Cardiac fibroblast (primary cell): Measurements from ENCODE around the gene CLDN15.

Source experiments
- DNase-seq, 2 donors: peaks; one replicate each; pipeline versions ENCODE4 v3.0.0 to v3.0.0-alpha.2; 2010; ENCODE audit warnings: low read depth in 2 of 2
- H3K4me3 ChIP-seq, 2 donors: replicated peaks in 1 of 2; 1 replicate in 1 of 2; 2 replicates in 1 of 2; pipeline ENCODE4 v1.5.1; 2011; ENCODE audit warnings: low read depth in 2 of 2, low read length in 2 of 2, mild to moderate bottlenecking in 2 of 2, moderate library complexity in 1 of 2
- CTCF ChIP-seq: IDR thresholded peaks from one replicate; pipeline ENCODE4 v1.5.1; 2011; ENCODE audit warnings: low read depth, mild to moderate bottlenecking, low read length, inconsistent platforms

Gene CLDN15

GRCh38 chr7:101241443-101242349 is 4.1 kb upstream of the CLDN15 start:
- DNase-seq, result no peak
- TF ChIP-seq CTCF, result no peak

GRCh38 chr7:101241015-101241363 is 3.4 kb upstream of the CLDN15 start:
- no peak overlapping the region for H3K4me3 ChIP-seq
- DNase-seq, result peak in 1 of 2 donors; percentile 22
- TF ChIP-seq CTCF, result no peak

More at GRCh38 chr7:101241443-101242349, 4.1 kb upstream of the CLDN15 start:
- no peak overlapping the region for H3K4me3 ChIP-seq

DNA sequence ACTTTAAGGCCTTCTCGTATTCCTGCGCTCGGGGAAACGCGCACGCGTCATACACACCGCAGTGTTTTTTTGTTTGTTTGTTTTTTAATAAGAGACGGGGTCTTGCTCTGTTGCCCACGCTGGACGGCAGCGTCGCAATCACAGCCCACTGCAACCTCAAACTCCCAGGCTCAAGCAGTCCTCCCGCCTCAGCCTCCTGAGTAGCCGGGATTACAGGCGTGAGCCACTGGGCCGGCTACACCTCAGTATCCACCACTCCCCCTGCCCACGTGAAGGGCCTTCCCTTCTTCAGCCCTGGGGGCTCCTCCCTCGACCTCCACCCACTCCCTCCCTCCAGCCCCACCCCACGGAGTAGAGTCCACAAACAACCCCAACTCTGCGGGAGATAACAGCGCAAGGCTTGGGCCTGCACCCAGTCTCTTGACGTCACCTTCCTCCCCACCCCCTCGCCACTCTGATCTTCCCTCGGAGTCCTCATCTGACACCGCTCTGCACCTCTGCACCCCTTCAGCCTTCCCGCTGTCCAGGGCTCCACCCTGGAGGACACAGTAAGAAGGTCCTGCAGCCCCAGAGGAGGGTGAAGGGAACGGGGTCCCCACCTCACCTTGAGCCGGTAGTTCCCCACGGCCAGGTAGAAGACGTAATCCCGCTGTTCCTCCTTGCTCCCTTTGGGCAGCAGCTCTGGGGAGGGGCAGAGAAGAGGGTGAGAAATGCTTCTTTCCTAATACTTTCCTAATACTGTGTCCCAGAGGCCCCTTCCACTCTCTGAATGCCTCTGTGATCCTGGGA is 2.8 kb upstream of the CLDN15 start:
- no peak for TF ChIP-seq CTCF
- no peak for DNase-seq

DNA sequence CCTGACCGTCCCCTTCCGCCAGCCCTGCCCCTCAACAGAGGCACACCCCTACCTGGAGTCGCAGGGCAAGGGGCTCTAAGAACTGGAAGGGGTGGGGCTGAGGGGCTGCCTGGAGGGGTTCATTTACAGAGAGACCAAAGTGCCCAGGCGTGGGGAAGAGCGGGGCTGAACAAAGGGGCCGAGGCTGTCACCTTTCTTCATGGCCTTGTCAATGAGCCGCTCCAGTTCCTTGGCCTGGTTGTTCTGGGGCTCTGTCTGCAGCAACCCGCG is 2.3 kb upstream of the CLDN15 start:
- H3K4me3 ChIP-seq, result no peak overlapping the region
- TF ChIP-seq CTCF, result no peak
- no peak for DNase-seq

More for the DNA sequence above, 2.8 kb upstream of the CLDN15 start:
- no peak overlapping the region for H3K4me3 ChIP-seq

- no peak for TF ChIP-seq CTCF
- no peak overlapping the region for H3K4me3 ChIP-seq
- no peak for DNase-seq
Measured at GRCh38 chr7:101239191-101239950, 1.8 kb upstream of the CLDN15 start.

DNA sequence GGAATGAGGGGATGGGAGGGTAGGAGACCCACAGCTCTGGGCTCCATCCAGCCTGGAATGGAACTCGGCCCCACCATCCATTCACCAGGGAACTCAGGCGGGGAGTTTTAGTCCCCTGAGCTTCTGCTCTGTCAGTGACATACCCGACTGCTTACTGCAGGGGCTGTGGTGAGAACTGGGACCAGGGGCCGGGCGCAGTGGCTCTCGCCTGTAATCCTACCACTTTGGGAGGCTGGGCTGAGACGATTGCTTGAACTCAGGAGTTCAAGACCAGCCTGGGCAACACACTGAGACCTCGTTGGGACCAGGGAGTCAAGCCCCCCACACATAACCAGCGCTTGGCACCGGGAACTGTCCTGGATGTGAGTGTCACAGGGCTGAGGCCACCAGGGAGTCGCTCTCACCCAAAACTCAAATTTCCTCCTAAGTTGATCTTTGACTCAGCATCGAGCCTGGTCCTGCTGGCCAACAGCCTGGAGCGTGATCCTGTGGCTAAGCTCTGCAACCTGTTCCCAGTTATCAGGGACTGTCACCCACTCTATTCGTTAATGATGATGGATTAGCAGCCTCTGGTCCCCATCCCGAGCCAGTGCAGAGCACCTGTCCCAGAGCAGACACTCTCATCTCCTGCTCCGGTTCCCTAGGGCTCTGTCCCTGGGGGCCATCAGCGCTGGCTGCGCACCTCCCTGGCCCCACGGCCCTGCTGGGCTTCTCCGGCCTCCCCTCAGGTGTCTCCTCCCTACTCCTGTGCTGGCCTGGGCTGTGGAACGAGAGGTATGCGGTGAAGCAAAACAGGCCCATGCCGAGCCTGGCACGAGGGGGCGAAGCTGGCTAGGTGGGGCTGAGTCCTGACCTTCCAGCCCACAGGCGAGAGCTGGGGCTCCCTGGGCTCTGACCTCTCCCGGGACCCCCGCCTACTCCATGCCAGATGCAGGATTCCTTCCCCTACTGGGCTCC is 902 bp upstream of the CLDN15 start:
- TF ChIP-seq CTCF, result no peak

More for the DNA sequence above, 902 bp upstream of the CLDN15 start:
- no peak overlapping the region for H3K4me3 ChIP-seq
- DNase-seq, result no peak
